GM21529 (cell line): ENCODE measurements around the gene PGGHG.
"Not testable (repeated sequence)": the region's sequence is repeated elsewhere in the genome, so short reads cannot be mapped to it uniquely, and the experiment has no call there.

Source experiments
- ATAC-seq: cut with Tn5 transposase; IDR thresholded peaks from one replicate; pipeline ENCODE4 v1.9.1; 2021; ENCODE audit not compliant: unreplicated experiment

Gene PGGHG

DNA sequence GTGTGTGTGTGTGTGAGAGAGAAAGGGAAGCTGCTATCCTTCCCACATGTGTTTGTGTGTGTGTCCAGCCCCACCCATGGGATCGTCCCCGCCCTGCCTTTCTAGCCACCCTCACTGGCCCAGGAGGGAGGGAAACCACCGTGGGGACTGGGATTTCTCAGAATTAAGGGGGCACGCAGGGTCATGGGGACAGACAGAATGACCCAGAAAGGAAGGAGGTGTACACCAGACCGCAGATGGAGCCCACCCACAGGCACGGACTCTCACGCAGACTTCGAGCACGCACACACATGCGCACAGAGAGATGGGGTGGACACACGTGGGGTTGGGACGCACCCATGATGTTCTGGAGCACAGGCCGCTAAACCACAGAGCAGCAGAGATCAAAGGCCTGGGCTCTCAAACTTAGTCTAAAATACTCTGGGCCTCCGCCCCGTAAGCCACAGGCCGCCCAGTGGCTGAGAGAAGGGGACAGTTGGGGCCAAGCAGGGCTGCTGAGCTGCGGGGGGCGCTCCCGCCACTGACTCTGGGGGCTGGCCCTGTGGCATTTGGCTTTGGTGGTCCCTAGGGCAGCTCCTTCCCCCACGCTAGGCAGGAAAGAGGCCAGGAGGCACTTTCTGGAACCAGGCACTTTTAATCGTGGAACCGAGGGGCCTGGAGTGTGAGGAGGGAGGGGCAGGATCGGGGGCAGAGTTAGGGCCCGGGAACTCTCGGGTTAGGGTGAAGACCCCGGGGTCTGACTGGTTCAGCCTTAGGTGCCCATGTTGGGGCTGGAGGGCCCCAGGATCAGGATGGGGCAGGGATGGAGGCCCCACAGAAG is 8.9 kb downstream of the PGGHG start:
- no peak for ATAC-seq

DNA sequence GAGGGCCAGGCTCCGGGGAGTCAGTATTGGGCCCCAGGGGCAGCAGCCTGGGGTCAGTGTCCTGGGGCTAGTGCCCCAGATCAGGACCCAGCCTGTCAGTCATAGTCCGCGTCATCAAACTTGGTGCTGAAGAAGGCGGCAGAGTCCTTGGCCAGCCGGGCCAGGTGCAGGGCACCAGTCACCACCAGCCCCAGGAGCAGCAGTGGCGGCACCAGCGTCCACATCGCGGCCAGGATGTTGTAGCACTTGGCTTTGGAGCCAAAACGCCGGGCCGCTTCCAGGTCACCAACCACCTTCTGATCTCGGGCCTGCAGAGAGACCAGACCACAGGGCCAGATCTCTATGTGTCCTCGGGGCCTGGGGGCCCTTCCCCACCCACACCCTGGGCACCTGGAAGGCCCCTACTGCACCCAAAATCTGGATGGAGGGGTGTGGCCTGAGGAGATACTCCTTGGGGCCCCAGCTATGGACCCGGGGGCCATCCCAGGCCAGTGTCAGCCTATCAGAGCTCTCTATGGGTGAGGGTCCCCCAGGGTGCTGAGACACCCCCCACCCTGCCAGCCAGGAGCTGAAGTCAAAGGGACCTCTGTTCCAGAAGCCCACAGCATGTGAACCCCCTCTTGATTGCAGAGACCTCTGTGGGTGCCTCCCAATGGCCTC is 9.6 kb downstream of the PGGHG start:
- ATAC-seq = no peak

DNA sequence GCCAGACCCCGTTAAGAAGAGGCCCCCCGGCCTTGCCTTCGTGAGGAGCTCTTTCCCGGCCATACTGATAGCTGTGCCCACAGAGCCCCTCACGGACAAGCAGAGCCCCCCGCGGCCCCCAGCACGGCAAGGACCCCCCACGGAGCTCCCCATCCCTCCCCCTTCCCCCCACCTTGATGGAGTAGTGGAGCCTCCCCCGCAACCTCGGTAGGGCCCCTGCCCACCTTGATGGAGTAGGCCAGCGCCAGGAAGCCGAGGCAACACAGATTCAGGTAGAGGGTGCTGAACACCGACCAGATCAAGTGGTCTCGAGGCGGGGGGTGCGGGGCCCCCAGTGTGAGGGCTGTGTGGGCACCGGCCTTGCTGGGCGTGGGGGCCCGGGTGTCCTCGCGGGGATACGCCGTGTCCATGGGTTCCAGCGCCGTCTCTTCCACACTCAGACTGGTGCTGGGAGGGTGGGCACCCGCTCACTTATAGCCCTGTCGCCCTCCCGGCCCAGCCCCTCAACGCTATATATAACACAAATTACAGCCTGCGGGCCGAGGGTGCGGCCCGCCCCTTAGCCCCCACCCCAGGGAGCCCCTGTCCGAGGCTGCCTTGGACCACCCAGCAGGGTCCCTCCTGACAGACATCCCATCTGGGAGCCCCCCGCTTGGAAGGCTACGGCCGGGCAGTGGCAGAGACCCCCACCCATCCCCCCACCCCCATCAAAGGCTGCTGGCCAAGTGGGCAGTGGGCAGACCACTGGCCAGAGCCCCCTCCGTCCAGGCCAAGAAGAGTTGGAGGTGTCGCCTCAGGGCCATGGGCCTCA is 10.4 kb downstream of the PGGHG start, which contains the start of gene IFITM5:
TSS of gene IFITM5 (minus strand) at position 446 of the 811 bp plus-strand sequence. CDS start at position 410, 36 bp downstream.
- ATAC-seq = no peak

DNA sequence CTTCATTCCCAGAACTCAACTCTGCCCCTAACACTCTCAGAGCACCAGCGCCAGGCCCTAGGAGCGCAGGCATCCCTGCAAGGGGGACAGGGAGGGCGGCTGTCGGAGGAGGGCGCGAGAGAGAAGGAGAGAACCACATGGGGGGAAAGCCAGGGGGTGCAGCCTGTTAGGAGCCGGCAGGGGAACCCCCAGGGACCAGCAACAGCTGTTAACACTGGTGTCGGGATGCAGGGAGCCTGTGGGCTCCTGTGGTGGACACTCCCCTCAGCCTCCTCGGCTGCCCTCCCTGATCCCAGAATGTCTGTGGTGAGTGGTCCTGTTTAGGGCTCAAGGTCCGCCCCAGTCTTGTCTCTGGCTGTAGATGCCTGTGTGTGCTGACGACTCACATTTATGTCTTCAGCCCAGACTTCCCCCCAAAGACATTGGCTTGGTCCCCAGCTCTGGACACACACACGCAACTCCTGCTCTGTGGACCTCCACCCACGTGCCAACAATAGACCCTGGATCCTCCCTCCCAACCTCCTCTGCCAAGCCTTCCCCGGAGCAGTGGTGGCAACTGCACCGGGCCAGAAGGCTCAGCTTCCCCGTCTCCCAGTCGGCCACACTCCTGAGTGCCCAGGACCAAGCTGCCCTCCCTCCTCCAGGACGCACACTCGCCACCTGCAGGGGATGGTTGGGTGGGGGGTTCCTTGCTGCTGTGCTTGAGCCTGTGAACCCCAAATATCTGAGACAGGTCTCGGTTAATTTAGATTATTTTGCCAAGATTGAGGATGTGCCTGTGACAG is 11.2 kb downstream of the PGGHG start:
- ATAC-seq = no peak

DNA sequence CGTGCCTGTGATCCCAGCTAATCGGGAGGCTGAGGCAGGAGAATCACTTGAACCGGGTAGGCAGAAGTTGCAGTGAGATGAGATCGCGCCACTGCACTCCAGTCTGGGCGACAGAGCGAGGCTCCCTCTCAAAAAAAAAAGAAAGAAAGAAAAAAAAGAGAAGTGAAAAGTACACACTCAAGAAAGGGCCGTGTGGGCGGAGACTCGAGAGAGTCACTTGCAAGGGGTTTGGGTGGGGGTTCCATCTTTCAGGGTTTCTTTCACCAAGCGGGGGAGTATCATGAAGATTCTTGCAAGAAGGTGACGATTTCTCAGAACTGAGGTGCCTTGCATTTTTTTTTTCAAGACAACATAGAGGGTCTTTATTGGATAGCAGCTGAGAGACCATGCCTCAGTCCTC is 14.4 kb downstream of the PGGHG start:
- ATAC-seq = no peak

DNA sequence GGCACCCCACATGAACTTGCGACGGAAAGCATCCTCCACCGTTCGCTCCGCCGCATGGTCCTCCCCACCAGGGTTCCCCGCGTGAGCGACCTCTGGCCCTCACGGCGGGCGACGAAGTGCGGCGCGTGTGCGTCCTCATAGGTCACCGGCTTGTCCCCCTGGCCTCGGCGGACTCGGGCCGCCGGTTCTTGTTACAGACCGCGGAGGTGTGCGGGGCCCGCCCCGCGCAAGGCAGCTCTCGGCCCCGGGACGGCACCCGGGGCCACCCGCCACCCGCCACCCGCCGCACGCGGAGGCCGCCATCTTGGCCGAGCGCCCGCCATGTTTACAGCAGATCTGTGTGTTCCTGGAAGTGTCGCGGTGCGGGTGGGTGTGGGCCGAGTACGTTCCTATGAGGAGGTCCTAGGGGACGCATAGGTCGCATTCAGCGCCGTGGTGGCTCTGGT is 15.2 kb downstream of the PGGHG start:
- ATAC-seq = no peak

DNA sequence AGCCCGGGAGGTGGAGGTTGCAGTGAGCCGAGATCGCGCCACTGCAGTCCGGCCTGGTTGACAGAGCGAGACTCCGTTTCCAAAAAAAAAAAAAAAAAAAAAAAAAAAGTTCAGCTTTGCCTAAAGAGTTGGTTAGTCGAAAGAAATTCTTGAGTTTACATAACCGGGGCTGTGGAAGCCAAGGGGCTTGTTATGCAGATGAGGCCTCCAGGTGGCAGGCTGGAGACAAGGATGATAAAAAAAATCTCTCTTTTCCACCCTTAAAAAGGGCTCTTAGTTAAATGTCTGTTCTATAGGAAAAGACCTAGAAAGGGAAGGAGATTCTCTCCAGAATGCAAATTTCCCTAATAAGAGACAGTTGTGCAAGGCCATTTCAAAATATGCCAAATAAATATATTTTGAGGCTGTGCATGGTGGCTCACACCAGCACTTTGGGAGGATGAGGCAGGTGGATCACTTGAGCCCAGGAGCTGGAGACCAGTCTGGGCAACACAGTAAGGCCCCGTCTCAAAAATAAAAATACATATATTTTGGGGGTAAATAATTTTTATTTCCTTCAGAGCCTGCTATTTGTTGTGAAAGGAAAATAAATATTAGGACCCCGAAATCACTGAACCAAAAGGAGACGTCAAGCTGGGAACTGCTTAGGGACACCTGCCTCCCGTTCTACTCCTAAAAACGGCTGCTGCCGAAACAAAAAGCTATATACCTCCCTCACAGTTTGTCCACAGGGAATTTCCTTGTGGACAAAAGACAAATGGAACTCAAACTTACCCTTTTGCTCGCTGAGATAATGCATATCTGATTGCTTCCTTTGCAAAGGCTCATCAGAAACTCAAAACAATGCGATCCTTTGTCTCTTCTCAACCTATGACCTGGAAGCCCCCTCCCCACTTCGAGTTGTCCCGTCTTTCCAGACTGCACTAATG is 16.3 kb downstream of the PGGHG start:
- ATAC-seq = no peak

DNA sequence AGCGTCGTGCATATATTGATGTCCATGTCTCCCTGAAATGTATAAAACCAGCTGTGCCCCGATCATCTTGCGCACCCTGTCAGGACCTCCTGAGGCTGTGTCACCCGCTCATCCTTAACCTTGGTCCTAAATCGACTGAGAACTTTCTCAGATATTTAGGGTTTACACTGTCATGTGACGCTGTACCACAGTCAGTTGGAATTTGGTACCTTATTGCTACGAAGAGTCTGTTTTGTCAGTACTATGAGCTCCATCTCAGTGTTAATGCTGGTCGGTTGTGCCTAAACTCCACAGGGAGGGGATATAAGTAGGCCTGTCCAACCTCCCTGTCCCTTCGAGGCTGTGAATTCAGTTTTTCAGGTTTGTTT is 16.9 kb downstream of the PGGHG start:
- ATAC-seq = no peak

DNA sequence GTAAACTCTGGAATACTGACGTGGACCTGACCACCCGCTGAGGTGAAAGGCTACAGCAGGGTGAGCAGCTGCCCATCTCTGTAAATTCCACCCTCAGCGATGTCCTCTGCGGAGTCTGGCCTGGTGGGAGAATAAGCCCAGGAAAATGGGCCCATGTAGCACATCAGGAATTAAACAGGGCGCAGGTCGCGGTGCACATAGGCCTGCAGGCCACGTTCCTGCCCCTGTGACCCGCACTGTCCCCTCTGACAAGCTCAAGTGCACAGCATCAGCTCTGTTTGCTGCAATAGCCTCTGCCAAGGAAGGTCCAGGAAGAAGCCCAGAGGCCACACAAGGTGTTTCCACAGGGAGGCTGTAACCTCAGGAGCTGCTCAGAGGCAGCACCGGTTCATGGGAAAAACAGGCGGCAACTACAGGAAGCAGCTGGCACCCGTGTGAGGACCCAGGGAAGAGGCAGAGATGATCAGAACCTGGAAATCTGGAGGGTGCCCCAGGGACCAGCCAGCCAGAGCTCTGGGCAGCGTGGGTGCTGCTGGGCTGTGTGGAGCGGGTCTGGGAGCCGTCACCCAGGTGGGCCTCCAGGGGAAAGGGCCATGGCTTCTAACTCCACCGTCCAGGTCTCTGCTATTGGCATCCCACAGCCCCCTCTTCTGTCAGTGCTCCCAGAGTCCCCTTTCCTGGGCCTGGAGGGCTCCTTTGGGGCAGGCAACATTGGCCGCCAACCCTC is 17.9 kb downstream of the PGGHG start:
- ATAC-seq = no peak

DNA sequence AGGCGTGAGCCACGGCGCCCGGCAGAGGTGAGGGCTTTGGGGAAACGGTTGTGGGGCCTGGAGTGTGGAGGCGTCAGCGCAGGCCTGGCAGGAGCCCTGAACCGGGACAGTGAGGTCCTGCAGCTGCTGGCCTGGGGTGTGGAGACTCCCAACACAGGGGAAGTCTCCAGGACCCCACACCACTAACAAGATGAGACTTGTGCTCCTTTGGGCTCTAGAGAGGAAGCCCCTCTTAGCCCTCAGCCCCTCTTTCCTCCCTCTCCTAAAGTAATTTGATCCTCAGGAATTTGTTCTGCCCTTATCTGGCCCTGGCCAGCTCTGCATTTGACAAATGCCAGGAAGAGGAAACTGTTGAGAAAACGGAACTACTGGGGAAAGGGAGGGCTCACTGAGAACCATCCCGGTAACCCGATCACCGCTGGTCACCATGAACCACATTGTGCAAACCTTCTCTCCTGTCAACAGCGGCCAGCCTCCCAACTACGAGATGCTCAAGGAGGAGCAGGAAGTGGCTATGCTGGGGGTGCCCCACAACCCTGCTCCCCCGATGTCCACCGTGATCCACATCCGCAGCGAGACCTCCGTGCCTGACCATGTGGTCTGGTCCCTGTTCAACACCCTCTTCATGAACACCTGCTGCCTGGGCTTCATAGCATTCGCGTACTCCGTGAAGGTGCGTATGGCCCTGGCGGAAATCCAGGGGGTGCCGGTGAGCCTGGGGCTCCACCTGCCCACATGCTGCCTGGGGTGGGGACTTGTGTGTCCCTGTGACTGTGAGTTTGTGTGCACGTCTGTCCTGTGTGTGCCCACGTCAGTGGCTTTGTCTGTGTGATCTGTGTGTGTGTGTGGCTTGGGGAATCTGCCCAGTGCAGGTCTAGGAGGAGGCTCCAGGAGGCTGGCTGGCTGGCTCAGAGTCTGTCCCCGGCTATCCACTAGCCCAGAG is 19.1 kb downstream of the PGGHG start, which contains the start of gene IFITM2:
TSS of gene IFITM2 (plus strand) at position 51 of the 943 bp plus-strand sequence. CDS start at position 428, 377 bp downstream.
- ATAC-seq = not testable (repeated sequence)

DNA sequence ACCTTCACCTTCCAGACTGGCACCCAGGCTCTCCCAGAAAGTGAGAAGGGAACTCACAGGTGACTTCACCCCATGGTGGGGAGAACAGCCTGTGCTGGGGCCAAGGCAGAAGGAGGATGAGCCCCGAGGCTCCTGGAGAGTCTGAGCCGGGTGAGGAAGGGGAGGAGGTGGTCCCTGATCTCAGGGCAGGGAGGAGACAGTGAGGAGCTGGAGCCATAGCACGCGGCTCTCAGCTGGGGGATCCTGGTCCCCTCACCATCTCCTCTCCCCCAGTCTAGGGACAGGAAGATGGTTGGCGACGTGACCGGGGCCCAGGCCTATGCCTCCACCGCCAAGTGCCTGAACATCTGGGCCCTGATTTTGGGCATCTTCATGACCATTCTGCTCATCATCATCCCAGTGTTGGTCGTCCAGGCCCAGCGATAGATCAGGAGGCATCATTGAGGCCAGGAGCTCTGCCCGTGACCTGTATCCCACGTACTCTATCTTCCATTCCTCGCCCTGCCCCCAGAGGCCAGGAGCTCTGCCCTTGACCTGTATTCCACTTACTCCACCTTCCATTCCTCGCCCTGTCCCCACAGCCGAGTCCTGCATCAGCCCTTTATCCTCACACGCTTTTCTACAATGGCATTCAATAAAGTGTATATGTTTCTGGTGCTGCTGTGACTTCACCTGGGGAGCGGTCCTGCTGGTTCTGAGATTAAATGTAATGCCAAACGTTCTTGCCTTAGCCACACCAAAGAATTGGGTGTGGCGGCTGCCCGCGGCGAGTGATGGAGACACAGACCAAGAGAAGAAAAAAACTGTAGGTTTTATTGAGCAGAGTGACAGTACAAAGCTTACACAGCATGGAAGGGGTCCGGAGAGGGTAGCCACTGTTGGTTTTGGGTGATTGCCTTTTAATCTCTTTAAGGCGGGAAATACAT is 20.1 kb downstream of the PGGHG start:
- ATAC-seq = not testable (repeated sequence)

DNA sequence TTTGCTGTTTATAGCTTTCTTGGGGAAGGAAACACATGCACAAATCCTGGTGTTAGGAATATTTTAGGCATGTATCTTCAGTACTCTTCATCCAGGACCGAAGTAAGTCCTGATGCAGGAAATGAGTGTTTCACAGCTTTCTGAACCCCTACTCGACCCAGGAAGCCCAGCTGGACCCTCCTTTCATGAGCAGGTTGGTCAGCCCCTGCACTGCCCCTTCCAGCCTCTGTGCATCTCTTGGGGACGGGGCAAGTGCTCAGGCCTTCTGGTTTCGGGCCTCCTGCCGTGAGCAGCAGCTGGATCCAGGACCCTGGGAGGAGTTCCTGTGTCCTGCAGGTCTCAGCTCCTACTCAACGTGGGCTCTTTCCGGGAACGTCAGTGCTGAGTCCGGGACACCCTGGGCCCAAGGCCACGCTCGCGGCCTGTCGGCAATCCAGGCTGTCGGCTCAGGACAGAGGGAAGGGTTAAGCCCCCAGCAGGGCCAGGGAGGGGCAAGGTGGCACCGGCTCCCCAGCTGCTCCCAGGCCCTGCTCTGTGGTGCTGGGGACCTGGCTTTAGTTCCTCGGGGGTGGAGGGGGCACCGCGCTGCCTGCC is 21.1 kb downstream of the PGGHG start:
- ATAC-seq = not testable (repeated sequence)

DNA sequence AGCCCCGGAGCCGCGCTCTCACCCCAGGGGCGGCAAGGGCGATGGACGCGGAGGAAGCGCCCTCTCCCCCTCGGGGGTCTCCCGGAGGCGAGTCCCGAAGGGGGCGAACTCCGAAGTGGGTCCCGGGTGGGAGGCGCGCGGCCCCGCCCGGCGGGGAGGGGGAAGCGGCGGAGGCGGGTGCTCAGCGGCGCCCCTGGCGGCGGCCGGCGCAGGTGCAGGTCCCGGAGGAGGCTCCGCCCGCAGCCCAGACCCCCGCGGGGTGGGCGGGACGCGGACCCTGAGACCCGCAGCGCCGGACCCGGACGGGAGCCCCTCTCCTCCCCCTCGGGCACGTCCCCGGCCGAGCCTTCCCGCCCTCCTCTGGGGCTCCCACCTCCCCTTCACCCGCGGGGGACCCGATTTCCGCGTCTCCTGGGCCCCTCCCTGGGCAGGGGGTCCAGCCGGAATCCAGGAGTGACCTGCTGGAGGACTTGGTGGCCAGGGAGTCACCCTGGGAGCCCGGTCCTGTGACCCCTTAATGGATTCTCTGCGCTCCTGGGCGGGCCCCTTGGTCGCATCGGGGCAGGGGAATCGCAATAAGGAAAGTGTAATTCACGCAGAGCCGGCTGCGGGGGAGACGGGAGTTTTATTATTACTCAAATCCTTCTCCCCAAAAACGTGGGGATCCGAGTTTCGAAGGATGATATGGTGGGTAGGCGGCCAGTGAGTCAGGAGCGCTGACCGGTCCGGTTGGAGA is 22.3 kb downstream of the PGGHG start:
- not testable (repeated sequence) for ATAC-seq

DNA sequence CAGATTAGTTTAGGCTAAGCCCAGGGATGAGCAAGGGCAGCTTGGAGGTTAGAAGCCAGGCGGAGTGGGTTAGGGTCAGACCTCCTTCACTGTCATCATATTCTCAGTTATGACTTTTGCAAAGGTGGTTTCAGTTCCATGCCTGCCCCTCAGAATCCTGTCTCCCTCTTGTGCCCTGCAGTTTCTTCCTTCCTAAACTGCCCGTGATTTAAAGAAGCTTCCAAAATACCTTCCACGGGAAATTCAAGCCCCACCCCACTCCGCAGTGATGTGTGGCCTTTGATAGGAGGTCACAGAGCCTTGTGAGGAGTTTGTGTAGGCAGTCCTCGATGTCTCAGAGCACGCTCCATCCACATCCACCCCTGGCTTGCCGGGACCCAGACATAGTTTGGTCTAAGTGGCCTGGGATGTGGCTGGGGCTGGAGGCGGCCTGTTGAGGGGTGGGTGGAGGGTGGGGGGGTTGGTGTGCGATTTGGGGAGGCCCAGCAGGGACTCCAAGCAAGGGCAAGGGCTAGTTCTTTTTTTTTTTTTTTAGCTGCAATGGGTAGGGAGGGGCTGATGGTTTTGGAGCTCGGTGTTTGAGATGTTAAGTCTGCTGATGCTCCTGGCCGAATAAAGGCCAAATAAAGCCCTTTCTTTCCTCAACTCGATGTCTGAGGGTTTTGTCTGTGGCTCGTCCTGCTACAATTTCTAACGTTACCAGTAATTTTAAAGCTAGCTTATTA is 23.3 kb downstream of the PGGHG start:
- no peak for ATAC-seq

DNA sequence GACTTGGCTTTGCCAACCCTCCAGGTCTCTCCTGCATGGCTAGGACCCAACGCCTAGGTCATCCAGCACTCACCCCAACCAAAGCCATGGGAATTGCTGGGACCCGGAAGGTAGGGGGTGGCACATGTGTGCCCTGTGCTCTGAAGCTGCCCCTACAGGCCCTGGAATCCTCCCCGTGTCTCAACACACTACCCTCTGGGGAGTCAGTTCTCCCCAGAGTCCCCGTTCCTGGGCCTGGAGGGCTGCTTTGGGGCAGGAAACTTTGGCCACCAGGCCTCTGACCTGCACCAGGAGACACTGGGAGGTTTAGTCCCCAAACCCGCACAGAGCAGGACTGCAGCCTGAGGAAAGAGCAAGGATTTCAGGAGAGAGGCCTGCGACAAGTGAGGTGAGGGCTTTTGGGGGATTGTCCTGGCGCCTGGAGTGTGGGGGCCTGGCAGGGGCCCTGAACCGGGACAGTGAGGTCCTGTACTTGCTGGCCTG is 24.4 kb downstream of the PGGHG start:
- ATAC-seq = peak; percentile 13
